Activated T-cell treated with anti-CD3 and anti-CD28 coated beads, Interleukin-2, amount 50 U/mL, for 24 hours (primary cell): Measurements from ENCODE around the gene SARS2.
A peak's percentile ranks its signal among the peaks of the same experiment; 100 is the strongest.

Experiments used
- DNase-seq: peaks from one replicate; pipeline ENCODE4 v3.0.0-alpha.2; 2020
- H3K27ac Mint-ChIP-seq: 2 replicates; pipeline ENCODE4 v1.8.0; 2020; ENCODE audit warnings: mild to moderate bottlenecking, mixed read lengths
- H3K27me3 Mint-ChIP-seq: 2 replicates; pipeline ENCODE4 v1.8.0; 2020; ENCODE audit warnings: mixed read lengths
- H3K36me3 Mint-ChIP-seq: 2 replicates; pipeline ENCODE4 v1.8.0; 2020; ENCODE audit warnings: low read depth, mixed read lengths
- H3K4me1 Mint-ChIP-seq: 2 replicates; pipeline ENCODE4 v1.8.0; 2020; ENCODE audit warnings: low read depth, mixed read lengths
- H3K4me3 Mint-ChIP-seq: 2 replicates; pipeline ENCODE4 v1.8.0; 2020; ENCODE audit warnings: mild to moderate bottlenecking, moderate library complexity, mixed read lengths
- H3K9me3 Mint-ChIP-seq: 2 replicates; pipeline ENCODE4 v1.8.0; 2020; ENCODE audit warnings: mixed read lengths

The SARS2 gene

DNA sequence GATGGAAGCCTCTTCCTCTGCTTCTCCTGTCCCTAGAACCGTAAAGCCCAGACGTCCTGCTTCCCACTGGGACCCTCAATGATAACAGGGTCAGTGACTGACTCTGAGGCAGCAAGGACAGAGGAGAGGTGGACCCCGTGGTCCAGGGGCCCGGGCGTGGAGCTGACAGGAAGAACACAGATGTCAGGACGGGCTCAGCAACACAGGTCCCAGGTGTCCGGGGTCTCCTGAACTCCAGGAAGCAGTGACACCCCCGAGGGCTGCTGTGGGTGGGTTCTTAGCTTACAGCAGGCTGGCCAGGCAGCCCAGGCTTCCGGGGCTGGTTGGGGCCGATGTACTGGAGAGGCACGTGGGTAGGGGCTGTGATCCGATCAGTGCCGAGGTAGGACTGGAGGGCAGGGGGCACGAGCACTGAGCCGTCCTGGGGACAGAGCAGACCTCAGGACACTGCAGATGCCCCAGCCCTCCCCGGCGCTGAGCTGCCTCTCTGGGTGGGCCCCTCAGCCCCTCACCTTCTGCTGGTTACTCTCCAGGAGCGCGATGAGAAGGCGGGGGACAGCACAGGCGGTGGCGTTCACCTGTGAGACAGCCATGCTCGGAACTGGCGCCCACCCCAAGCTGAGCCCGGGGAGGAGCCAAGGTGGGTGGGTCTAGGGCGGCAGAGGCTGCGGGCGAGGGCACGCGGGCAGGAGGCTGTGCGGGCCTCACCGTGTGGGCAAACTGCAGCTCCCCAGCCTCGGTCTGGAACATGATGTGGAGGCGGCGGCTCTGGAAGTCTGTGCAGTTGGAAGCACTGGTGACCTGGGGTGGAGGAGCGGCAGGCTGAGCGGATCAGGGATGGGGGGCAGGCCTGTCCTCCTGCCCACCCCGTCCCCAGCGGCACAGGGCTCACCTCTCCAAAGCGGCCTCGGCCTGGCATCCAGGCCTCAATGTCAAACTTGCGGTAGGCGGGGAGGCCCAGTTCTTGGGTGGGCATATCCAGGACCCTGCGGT, 14.9 kb downstream of the SARS2 start:
- DNase-seq: no peak

DNA sequence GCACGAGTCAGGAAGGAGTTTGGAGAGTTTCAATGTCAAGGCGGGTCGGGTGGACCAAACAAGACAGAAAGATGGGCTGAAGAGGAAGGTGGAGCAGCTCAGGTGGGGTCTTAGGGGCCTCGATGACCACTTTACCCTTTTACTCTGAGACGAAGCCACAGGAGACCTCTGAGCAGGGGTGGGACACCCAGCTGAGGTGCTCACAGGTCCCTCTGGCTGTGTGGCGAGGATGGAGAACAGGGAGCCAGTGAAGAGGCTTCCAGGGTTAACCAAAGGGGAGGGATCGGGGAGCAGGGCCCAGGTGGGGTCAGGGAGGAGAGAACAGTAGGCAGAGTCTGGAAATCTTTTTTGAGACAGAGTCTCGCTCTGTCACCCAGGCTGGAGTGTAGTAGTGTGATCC, 16.6 kb downstream of the SARS2 start:
- peaks cover 9% of the 10 kb centered on the region for H3K4me1 Mint-ChIP-seq

More for the DNA sequence above, 14.9 kb downstream of the SARS2 start:
- no peak overlapping the region for H3K27ac Mint-ChIP-seq
- no peaks in the 10 kb centered on the region for H3K9me3 Mint-ChIP-seq
- peaks cover 26% of the 10 kb centered on the region for H3K36me3 Mint-ChIP-seq
- no peaks in the 10 kb centered on the region for H3K27me3 Mint-ChIP-seq
- H3K4me3 Mint-ChIP-seq: no peak overlapping the region
- peaks cover 9% of the 10 kb centered on the region for H3K4me1 Mint-ChIP-seq

DNA sequence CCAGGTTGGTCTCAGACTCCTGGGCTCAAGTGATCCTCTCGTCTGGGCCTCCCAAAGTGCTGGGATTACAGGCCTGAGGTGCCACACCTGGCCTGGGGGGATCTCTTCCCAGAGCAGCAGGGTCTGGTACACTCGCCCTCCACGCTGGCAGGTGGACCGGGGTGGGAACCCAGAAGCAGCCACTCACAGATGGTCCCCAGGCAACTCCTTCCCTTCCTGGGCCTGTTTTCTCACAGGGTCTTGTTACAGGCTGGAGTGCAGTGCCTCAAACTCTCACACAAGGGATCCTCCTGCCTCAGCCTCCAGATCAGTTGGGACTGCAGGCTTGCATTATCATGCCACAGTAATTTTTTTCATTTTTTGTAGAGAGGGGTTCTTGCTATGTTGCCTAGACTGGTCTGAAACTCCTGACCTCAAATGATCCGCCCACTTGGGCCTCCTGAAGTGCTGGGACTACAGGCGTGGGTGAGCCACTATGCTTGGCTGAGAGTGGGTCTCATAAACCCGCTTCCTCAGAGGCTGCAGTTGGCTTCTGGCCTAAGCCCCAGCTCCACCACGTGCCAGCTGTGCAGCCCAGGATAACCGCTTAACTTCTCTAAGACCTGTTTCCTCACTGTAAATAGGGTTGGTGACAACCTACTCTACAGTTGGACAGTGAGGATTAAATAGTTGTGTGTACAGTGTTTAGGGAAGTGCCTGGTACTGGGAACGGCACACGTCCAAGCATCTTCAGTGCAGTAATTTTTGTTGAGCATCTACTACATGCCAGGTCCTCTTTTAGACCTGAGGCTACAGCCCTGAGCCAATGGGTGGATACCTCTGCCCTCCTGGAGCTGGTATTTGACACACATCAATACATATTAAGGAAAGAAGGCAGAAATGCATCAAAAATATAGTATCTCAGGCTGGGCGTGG, 17.7 kb downstream of the SARS2 start:
- H3K9me3 Mint-ChIP-seq: no peaks in the 10 kb centered on the region
- H3K4me3 Mint-ChIP-seq: no peak overlapping the region
- peaks cover 16% of the 10 kb centered on the region for H3K4me1 Mint-ChIP-seq
- DNase-seq: no peak
- H3K27ac Mint-ChIP-seq: peak overlapping the region; percentile 50
- H3K36me3 Mint-ChIP-seq: peaks cover 34% of the 10 kb centered on the region
- no peaks in the 10 kb centered on the region for H3K27me3 Mint-ChIP-seq

More for the DNA sequence above, 16.6 kb downstream of the SARS2 start:
- DNase-seq: no peak
- H3K4me3 Mint-ChIP-seq: no peak overlapping the region
- H3K27me3 Mint-ChIP-seq: no peaks in the 10 kb centered on the region
- H3K27ac Mint-ChIP-seq: no peak overlapping the region
- H3K36me3 Mint-ChIP-seq: peaks cover 26% of the 10 kb centered on the region
- H3K9me3 Mint-ChIP-seq: no peaks in the 10 kb centered on the region

DNA sequence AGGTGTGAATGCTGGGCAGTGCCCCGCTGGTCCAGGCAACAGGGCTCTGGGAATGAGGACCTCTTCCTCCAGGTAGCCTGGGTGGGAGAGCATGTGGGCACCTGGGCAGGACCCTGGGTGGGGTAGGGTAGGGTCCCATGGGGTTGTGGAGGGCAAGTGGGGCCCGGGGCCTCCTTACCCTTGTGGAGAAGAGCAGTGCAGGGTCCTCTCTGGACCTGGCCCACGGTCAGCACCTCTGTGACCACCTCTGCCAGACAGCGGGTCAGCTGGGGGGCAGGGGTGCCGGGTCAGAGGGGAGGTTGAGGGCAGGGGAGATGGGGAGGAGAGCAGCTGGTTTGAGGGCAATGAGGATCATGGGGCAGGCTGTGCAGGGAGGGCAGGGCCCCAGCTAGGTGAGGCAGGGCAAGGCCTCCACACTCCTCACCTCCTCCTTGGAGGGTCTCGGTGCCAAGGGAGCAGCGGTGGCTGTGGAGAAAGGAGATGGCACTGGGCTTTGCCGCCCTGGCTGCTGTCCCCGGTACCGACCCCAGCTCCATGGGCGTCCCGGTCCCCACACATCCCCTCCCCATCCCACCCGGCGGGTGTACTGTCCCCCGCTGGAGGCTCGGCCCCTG, 19.1 kb downstream of the SARS2 start:
- H3K4me1 Mint-ChIP-seq: peaks cover 19% of the 10 kb centered on the region
- peaks cover 45% of the 10 kb centered on the region for H3K36me3 Mint-ChIP-seq
- H3K4me3 Mint-ChIP-seq: no peak overlapping the region
- no peaks in the 10 kb centered on the region for H3K9me3 Mint-ChIP-seq
- DNase-seq: no peak
- no peaks in the 10 kb centered on the region for H3K27me3 Mint-ChIP-seq
- H3K27ac Mint-ChIP-seq: no peak overlapping the region

DNA sequence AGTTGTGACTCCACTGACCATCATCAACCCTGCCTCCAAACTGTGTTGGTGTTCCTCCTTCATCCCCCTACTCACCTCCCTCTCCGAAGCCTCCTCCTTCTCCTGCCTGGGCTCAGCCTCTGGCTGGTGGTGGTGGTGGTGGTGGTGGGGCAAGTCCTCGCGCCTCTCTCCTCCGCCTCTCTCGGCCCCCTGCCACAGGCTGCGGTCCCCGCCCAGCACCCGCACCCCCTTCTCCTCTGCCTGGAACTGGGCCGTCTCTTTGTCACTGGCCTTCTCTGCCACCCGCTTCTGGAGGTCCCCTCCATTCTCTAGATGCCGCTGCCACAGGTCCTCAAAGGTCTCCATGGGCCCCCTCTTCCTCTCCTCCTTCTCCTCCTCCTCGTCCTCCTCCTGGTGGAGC, 20.1 kb downstream of the SARS2 start:
- Mint-ChIP-seq H3K9me3 (no peaks in the 10 kb centered on the region), H3K36me3 (peaks cover 44% of the 10 kb centered on the region), H3K4me1 (peaks cover 19% of the 10 kb centered on the region), H3K27me3 (no peaks in the 10 kb centered on the region), H3K27ac (no peak overlapping the region), H3K4me3 (no peak overlapping the region)
- no peak for DNase-seq

DNA sequence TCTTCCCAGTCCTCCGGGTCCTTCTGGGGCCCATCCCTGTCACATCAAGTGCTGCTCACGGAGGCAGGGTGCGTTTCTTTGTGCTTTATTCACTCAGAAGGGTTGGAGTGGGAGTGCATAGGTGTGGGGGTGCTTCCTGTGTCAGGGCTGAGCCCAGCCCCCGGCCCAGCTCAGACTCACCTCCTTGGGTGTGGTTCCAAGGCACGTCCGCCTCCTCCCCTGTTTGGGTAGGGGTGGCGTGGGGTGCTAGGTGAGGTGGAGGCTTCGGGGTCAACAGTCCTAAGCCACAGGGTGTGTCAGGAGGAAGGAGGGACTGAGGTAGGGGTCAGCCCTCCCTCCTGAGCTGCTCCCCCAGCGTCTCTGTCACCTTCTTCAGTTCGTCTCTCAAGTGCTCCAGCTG, 21.7 kb downstream of the SARS2 start:
- no peak overlapping the region for H3K4me3 Mint-ChIP-seq
- H3K27me3 Mint-ChIP-seq: no peaks in the 10 kb centered on the region
- no peak for DNase-seq
- no peaks in the 10 kb centered on the region for H3K9me3 Mint-ChIP-seq
- peaks cover 25% of the 10 kb centered on the region for H3K4me1 Mint-ChIP-seq
- H3K36me3 Mint-ChIP-seq: peaks cover 52% of the 10 kb centered on the region
- H3K27ac Mint-ChIP-seq: peak overlapping the region; percentile 59

DNA sequence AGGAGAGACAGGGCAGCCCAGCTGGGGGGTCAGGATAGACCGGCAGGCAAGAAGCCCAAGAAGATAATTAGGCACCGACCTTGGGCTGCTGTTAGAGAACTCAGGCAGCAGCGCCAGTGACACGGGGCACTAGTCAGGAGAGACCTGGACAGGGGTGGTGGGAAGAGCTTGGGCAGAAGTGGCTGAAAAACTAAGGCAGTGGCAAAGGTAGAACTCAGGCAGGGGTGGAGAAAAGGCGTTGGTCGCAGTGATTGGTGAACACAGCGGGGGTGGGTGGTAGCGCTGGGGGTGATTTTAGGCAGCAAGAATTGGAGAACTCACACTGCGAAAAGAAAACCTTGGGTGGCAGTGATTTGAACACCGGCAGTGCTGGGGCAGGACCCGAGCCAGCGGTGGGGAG, 22.9 kb downstream of the SARS2 start:
- H3K4me1 Mint-ChIP-seq: peaks cover 27% of the 10 kb centered on the region

DNA sequence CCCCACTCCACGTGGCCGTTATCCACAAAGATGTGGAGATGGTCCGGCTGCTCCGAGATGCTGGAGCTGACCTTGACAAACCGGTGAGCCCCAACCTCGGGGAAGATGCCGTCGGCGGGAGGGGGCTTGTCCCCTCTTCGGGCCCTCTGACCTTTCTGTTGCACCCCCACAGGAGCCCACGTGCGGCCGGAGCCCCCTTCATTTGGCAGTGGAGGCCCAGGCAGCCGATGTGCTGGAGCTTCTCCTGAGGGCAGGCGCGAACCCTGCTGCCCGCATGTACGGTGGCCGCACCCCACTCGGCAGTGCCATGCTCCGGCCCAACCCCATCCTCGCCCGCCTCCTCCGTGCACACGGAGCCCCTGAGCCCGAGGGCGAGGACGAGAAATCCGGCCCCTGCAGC, 23.3 kb downstream of the SARS2 start:
- Mint-ChIP-seq H3K4me3 (no peak overlapping the region), H3K9me3 (no peaks in the 10 kb centered on the region), H3K4me1 (peaks cover 24% of the 10 kb centered on the region), H3K36me3 (peaks cover 62% of the 10 kb centered on the region), H3K27me3 (no peaks in the 10 kb centered on the region), H3K27ac (no peak overlapping the region)
- no peak for DNase-seq

More for the DNA sequence above, 22.9 kb downstream of the SARS2 start:
- H3K27ac Mint-ChIP-seq: peak overlapping the region; percentile 33
- H3K9me3 Mint-ChIP-seq: no peaks in the 10 kb centered on the region
- H3K27me3 Mint-ChIP-seq: no peaks in the 10 kb centered on the region
- H3K4me3 Mint-ChIP-seq: no peak overlapping the region
- DNase-seq: no peak
- H3K36me3 Mint-ChIP-seq: peaks cover 59% of the 10 kb centered on the region

DNA sequence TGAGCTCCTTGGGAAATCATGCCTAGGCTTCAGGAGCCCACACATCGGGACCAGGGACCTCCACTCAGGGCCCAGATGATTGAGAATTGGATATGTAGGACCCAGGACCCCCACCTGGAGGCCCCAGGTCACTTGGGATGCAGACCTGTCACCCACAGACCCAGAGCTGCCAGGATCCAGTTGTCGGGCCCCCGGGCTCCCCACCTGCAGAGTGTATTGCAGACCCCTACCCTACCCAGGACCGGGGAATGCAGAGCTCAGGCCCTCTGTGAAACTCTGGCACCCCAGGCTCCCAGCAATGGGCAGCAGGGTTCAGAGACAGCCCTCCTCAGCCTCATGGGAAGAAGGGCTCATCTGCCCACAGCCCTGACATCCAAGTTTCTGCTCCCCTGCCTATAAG, 24.9 kb downstream of the SARS2 start:
- no peak for DNase-seq
- Mint-ChIP-seq H3K4me1 (peaks cover 35% of the 10 kb centered on the region), H3K27ac (no peak overlapping the region), H3K9me3 (no peaks in the 10 kb centered on the region), H3K4me3 (no peak overlapping the region), H3K27me3 (no peaks in the 10 kb centered on the region), H3K36me3 (peaks cover 73% of the 10 kb centered on the region)

DNA sequence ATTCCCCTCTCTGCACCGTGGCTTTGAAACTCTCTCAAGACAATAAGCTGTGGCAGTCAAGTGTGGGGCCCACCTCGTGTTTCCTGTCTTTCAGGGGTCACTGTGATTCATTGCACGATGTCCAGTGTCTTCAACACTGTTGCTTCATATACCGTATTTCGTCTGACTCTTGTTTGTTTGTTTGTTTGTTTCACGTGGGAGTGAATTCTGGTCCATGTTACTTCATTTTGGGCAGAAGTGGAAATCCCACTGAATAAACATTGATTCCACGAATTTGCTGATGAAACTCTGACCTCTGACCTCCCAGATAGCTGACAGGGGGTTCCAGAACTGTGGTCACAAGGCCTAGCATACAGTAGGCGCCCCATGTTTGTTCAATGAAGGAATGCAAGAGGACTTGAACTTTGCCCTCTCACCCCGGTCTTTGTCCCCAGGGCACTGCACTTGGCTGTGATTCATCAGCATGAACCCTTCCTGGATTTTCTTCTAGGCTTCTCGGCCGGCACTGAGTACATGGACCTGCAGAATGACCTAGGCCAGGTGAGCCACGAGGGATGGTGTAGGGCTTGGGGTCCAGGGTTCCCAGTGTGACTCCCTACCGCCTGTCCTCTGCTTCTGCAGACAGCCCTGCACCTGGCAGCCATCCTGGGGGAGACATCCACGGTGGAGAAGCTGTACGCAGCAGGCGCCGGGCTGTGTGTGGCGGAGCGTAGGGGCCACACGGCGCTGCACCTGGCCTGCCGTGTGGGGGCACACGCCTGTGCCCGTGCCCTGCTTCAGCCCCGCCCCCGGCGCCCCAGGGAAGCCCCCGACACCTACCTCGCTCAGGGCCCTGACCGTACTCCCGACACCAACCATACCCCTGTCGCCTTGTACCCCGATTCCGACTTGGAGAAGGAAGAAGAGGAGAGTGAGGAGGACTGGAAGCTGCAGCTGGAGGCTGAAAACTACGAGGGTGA, 25.7 kb downstream of the SARS2 start:
- Mint-ChIP-seq H3K36me3 (peaks cover 77% of the 10 kb centered on the region), H3K9me3 (no peaks in the 10 kb centered on the region), H3K4me3 (no peak overlapping the region), H3K4me1 (peaks cover 36% of the 10 kb centered on the region), H3K27ac (peak overlapping the region; percentile 7), H3K27me3 (no peaks in the 10 kb centered on the region)
- no peak for DNase-seq

DNA sequence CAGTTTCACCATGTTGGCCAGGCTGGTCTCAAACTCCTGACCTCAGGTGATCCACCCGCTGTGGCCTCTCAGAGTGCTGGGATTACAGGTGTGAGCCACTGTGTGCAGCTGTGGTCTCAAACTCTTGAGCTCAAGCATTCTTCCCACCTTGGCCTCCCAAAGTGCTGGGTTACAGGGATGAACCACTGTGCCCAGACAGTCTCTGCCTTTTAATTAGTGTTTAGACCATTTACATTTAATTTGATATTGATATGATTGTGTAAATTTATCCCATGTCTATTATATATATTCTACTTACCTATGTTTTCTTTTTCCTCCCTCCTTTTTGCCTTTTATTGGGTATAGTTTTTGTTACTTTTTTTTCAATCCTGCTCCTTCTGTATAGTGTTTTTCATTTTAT, 28.9 kb downstream of the SARS2 start:
- peaks cover 48% of the 10 kb centered on the region for H3K4me1 Mint-ChIP-seq
- peaks cover 58% of the 10 kb centered on the region for H3K36me3 Mint-ChIP-seq
- H3K27me3 Mint-ChIP-seq: no peaks in the 10 kb centered on the region
- H3K4me3 Mint-ChIP-seq: peak overlapping the region; percentile 97
- no peaks in the 10 kb centered on the region for H3K9me3 Mint-ChIP-seq
- no peak for DNase-seq
- H3K27ac Mint-ChIP-seq: peak overlapping the region; percentile 37

DNA sequence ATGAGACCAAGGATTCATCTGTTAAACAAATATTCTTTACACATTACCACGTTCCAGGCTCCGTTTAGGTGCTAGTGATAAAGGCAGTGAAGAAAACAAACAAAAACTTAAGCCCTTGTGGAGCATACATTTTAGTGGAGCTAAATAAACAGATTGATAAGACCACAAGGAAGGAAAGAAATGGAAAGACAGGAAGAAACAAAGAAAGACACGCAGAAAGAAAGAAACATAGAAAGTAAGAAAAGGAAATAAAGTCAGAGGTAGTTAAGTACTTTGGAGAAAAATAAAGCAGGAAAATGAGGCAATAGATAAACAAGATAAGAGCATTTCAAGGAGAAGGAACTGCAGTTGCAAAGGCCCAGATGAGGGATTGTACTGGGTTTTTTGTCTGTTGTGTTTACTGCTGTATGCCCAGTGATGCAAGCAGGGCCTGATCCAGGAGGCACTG, 29.8 kb downstream of the SARS2 start:
- no peak for DNase-seq
- H3K4me3 Mint-ChIP-seq: peak overlapping the region; percentile 97
- H3K9me3 Mint-ChIP-seq: no peaks in the 10 kb centered on the region
- no peaks in the 10 kb centered on the region for H3K27me3 Mint-ChIP-seq
- H3K27ac Mint-ChIP-seq: peak overlapping the region; percentile 94
- peaks cover 52% of the 10 kb centered on the region for H3K36me3 Mint-ChIP-seq
- H3K4me1 Mint-ChIP-seq: peaks cover 48% of the 10 kb centered on the region

DNA sequence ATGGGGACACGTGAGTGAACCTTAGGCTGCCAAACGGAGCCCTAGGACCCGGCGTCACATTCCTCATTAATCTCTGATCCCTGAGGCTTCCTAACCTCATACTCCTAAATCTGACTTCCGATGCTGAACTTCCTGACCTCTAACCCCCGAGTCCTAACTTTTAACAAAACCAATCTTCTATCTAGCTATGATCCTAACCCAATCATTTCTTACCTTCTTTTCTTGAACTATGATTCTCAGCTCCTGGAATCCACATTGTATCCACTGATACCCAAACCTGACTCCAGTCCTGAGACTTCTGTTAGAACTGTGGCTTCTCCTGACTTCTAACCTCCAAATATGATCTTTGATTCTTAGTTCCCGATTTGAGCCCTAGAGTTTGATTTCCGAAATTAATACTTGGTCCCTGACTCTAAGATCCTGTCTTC, 30.3 kb downstream of the SARS2 start:
- Mint-ChIP-seq H3K9me3 (no peaks in the 10 kb centered on the region), H3K4me1 (peaks cover 48% of the 10 kb centered on the region), H3K36me3 (peaks cover 46% of the 10 kb centered on the region), H3K27ac (peak overlapping the region; percentile 94), H3K27me3 (no peaks in the 10 kb centered on the region), H3K4me3 (peak overlapping the region; percentile 97)
- DNase-seq: no peak
